HepG2 (cell line): ENCODE results near the gene BPI. TPM values are rescaled to one million over a fixed set of nuclear protein-coding genes. Genes with fewer than 3 reads are reported as not detected.

Source experiments
- ARNTL ChIP-seq: sonication (generic); formaldehyde crosslinking; IDR thresholded peaks from 2 replicates; pipeline ENCODE4 v1.4.0; 2020; ENCODE audit warnings: mild to moderate bottlenecking, missing genetic modification reagents
- CCAR2 ChIP-seq: fragments of 200-400 bp; formaldehyde crosslinking; optimal IDR thresholded peaks from 2 replicates; pipeline ENCODE3; 2018; ENCODE audit warnings: low read depth, mild to moderate bottlenecking, low read length, moderate library complexity
- FOXA1 ChIP-seq, 2 experiments: fragments of 450-650 bp in 1 of 2; sonication (generic) in 1 of 2; formaldehyde crosslinking in 1 of 2; IDR thresholded peaks; 2 replicates each; pipeline versions ENCODE4 v1.4.0 to v1.6.1; 2016 to 2020; ENCODE audit warnings: missing genetic modification reagents in 1 of 2
- KDM3A ChIP-seq: IDR thresholded peaks from 2 replicates; pipeline ENCODE4 v1.6.1; 2018; ENCODE audit warnings: low read depth, missing compliant biosample characterization
- ZHX1 ChIP-seq: sonication (generic); formaldehyde crosslinking; IDR thresholded peaks from 2 replicates; pipeline ENCODE4 v1.8.1; 2022; ENCODE audit warnings: low read depth, mild to moderate bottlenecking, missing genetic modification reagents
- ZKSCAN8 ChIP-seq: IDR thresholded peaks from 2 replicates; pipeline ENCODE4 v1.6.1; 2016; ENCODE audit warnings: borderline replicate concordance, missing genetic modification reagents, missing compliant biosample characterization
- ZNF501 ChIP-seq: sonication (generic); formaldehyde crosslinking; IDR thresholded peaks from 2 replicates; pipeline ENCODE4 v1.5.1; 2020; ENCODE audit warnings: mild to moderate bottlenecking, moderate library complexity, missing genetic modification reagents
- polyA plus RNA-seq, 8 experiments: library from polyadenylated mRNA; depleted of rRNA in 3 of 8; stranded (reverse) in 7 of 8; unstranded in 1 of 8; fragments of >200 nt; fragmentation: Illumina TruSeq in 4 of 8; extraction: Trizol in 4 of 8; gene quantifications; 2 replicates each; pipeline versions ENCODE4 v1.2.1 to v1.2.3, GENCODE V29; 2011 to 2016; ENCODE audit warnings: low read depth in 4 of 8, missing spikeins in 1 of 8, mixed read lengths in 1 of 8; ENCODE audit not compliant: insufficient read depth in 1 of 8
- total RNA-seq, 5 experiments: library from RNA; depleted of rRNA; stranded (reverse); fragments of >200 nt; fragmentation: Illumina TruSeq; extraction: Trizol; gene quantifications; 2 replicates each; pipeline ENCODE4 v1.2.3, GENCODE V29; 2016; ENCODE audit warnings: low read depth in 1 of 5
- TF ChIP-seq, protein P1 (sequence below): sonication (generic); formaldehyde crosslinking; IDR thresholded peaks from 2 replicates; pipeline ENCODE4 v1.5.0; 2020; ENCODE audit warnings: missing genetic modification reagents
- TF ChIP-seq, protein P2 (sequence below): sonication (generic); formaldehyde crosslinking; conservative IDR thresholded peaks from 2 replicates; pipeline ENCODE4 v1.4.0; 2020; ENCODE audit warnings: missing genetic modification reagents

Gene BPI
- total and polyA plus RNA-seq, 2 of the 13 experiments (the other 11 are each of a cell fraction or from before 2014, with no cell fraction given), result not detected

- TF ChIP-seq ZHX1 (CRISPR knock-in tag) (no peak), FOXA1 (IDR thresholded peaks at IDR 0.05) (no peak), FOXA1 (CRISPR knock-in tag; IDR thresholded peaks at IDR 0.05) (no peak), ZNF501 (CRISPR knock-in tag) (no peak), ZKSCAN8 (CRISPR knock-in tag) (no peak), ARNTL (no peak), CCAR2 (no peak), KDM3A (CRISPR knock-in tag) (no peak)
- TF ChIP-seq, protein P1, sequence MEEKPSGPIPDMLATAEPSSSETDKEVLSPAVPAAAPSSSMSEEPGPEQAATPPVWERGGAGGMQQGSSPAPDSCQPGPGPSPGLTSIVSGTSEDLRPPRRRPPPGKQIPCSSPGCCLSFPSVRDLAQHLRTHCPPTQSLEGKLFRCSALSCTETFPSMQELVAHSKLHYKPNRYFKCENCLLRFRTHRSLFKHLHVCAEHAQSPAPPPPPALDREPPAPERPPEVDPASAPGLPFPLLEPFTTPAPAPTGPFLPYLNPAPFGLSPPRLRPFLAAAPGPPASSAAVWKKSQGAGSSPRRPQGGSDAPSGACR, result no peak
- TF ChIP-seq, protein P2, sequence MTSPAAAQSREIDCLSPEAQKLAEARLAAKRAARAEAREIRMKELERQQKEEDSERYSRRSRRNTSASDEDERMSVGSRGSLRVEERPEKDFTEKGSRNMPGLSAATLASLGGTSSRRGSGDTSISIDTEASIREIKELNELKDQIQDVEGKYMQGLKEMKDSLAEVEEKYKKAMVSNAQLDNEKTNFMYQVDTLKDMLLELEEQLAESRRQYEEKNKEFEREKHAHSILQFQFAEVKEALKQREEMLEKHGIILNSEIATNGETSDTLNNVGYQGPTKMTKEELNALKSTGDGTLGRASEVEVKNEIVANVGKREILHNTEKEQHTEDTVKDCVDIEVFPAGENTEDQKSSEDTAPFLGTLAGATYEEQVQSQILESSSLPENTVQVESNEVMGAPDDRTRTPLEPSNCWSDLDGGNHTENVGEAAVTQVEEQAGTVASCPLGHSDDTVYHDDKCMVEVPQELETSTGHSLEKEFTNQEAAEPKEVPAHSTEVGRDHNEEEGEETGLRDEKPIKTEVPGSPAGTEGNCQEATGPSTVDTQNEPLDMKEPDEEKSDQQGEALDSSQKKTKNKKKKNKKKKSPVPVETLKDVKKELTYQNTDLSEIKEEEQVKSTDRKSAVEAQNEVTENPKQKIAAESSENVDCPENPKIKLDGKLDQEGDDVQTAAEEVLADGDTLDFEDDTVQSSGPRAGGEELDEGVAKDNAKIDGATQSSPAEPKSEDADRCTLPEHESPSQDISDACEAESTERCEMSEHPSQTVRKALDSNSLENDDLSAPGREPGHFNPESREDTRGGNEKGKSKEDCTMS (CRISPR knock-in tag), result no peak
- TF ChIP-seq, all 625 proteins: peak for 0
These were observed 73.2 kb downstream of the BPI start (continued) for GRCh38 chr20:38377039-38377685.
